Measurements from ENCODE around the gene ADRA2C.

Gene ADRA2C

DNA sequence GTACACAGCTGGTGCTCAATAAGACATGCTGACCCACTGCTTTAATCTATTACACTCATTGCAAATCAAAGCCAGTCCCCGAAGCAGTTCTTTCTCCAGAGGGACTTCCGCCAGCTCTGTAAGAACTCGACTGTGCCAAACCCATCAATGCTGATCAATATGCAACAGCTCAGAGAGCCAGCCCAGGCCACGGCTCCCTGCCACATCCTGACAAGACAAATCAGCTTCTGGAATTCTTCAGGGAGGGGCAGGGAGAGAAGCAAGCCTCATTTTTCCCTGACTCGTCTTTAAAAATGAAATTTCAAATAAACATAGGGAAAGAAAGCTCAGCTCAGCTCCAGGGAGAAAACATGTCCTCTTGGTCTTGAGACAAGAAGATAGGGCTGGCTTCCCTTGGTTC is 5.3 kb upstream of the ADRA2C start:
- no peak for DNase-seq (ENCODE audit: low spot score)

DNA sequence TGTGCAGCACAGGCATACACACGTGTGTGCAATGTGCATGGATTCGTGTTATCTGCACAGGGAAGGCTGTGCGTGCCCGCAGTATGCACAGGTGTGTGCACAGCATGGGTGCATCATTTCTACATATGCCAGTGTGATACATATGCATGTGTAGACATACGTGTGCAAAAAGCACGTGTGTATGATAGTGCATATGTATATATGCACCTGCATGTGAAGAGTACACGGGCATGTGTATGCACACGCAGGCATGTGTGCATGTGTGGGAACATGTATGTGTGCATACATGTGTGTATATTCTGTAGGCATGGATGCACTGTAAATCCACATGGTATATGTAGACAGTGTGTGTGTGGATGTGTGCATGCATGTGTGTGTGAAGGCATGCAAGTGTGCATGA is 3.9 kb upstream of the ADRA2C start:
- DNase-seq (ENCODE audit: low spot score) = no peak

GRCh38 chr4:3762753-3763549 is 3.2 kb upstream of the ADRA2C start:
- no peak for DNase-seq (ENCODE audit: low spot score)

GRCh38 chr4:3765271-3766035 is 732 bp upstream of the ADRA2C start:
- DNase-seq (ENCODE audit: low spot score) = peak; percentile 64

GRCh38 chr4:3766785-3767569 is 792 bp downstream of the ADRA2C start:
- no peak for DNase-seq (ENCODE audit: low spot score)

- no peak for DNase-seq (ENCODE audit: low spot score)
Observed at GRCh38 chr4:3767570-3768288, 1.5 kb downstream of the ADRA2C start.

DNA sequence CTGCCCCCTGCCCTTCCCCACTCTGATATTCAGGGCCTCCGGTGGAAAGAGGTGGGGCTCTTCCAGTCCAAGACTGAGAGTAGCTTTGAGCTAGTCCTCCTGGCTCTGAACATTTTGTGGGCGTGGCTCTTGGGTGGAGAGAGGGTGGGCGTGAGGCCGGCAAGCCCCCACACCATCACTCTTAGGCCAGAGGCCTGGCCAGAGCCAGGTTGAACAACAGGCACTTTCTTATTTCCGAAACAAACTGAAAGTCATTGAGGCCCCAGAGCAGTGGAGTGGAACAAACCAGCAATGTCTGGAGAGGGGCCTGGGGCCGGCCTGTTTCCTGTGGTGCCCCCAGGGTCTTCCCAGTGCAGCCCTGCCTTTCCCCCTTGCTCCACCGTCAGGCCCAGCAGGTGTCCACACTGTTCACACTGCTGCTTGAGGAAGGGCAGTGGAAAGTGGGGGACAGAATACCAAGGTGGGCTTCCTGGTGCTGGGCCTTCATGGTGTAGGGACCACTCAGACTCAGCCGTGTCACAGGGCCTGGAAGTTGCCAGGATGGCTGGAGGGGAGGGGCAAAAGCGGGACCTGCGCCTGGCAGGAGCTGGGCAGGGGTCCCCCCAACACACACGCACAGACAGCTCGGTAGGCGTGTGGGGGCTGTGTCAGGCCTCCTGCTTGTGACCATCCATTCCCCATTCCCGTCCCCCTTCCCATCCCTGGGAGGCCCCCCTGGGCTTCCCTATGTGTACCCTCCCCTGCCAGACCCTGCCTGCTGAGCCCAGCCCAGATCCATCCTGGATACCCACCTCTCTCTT is 2.9 kb downstream of the ADRA2C start:
- no peak for DNase-seq (ENCODE audit: low spot score)

DNA sequence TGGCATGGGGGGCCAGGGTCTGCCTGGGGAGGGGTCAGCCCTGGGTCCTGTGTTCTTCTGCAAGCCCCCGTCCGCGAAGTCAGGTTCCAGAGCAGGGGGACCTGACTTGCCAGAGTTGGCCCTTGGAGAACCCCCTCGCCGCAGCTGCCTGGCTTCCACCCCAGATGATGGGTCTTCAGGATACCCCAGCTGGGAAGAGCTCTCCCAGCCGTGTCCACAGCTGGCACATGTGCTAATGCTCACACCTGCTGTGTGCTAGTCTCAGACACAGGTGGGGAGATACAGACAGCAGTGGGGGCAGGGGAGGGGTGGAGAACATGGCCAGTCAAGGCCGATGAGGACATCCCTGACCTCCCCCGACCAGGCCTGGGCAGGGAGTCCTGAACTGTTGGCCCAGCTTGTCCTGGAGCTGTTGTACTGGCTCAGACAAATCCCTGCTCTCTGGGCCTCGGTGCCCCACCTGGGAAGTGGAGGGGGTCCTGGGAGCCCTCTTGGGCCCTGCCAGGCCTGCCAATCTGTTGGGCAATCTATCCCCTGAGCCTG is 3.5 kb downstream of the ADRA2C start:
- no peak for DNase-seq (ENCODE audit: low spot score)

DNA sequence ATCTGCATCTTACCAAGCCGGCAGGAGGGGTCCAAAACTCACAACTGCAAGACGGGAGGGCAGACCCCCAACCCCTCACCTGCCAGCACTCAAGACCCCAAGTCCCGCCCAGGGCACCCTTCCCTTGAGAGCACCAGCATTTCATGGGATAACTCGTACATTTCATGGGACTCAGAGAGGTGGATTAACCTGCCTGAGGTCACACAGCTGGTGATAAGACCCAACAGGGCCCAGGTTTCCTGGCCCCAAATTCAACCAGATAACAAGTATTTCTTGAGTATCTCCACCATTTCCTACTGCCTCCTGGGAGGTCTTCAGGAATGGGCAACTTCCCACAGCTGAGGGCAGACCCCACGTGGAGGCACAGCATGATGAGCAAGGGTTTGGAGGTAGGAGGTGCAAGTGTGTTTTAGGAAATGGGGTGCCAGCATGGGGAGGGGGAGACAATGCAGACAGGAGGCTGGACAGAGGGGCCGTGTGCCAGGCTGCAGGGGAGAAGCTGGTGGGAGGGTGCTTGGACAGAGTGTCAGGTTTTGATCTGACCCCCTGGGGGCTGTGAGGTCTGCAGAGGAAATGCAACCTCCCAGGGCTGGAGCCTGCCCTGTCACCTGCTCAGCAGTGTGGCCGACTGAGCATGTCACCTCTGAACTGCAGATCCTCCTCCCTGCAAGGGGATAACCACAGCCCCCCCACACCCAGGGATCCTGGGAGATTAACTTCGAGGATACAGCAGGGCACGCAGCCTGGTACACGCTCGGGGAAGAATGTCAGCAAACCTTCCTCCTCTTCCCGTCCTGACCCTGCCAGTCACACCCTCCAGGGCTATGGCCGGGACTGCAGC is 4.4 kb downstream of the ADRA2C start:
- no peak for DNase-seq (ENCODE audit: low spot score)

DNA sequence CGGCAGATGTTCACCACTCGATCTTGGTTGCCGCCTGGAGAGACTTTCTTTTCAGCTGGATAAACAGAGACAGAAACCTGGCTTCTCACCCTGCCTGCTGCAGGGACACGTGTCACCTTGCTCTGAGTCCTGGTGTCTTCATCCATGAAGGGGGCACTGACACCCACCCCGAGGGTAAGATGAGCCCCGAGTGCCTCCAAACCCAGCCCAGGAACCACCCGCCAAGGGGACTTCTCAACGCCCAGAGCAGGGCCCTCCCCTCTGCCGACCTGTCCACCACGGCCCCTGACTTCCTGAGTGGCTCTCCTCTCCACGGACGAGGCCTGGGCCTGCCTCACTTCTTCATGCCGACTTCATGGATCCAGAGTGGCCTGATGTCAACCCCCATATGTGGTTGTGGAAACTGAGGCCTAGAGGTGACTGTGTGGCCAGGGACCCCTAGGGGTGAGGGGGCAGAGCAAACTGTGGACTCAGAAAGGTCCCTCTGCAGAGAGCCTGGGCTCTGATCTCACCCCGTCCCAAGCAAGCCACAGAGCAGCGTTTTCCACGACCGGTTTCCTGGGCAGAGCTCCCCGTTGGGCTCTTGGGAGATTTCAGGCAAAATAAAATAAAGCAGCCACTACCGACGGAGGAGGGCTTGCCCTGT is 5.1 kb downstream of the ADRA2C start:
- no peak for DNase-seq (ENCODE audit: low spot score)

DNA sequence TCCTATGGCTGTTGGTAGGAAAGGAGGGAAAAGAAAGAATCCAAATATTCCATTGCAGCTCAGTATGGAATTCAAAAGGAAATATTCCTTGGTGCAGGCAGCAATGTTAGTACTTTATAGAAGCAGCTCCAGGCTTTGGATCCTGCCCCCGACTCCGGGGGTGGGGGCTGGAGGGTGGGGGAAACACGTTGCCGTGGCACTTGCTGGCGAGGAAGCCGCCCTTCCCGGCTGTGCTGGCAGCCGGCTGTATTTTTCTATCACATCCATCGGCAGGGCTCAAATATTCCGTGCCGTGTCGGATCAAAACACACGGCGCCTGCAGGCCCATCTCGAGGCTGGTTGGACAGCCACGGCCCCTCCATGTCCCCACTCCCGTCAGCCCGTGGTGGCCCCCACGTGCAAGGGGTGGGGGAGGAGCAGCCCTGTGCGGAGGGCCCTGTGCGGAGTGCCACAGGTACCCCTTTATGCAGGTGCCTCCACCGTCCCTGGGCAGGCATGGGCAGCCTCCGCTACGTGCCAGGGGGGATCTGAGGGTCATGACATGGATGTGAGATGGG is 5.8 kb downstream of the ADRA2C start:
- DNase-seq (ENCODE audit: low spot score) = peak; percentile 75

GRCh38 chr4:3772632-3773031 is 6.4 kb downstream of the ADRA2C start:
- DNase-seq (ENCODE audit: low spot score) = no peak

GRCh38 chr4:3773552-3774001 is 7.4 kb downstream of the ADRA2C start:
- no peak for DNase-seq (ENCODE audit: low spot score)

DNA sequence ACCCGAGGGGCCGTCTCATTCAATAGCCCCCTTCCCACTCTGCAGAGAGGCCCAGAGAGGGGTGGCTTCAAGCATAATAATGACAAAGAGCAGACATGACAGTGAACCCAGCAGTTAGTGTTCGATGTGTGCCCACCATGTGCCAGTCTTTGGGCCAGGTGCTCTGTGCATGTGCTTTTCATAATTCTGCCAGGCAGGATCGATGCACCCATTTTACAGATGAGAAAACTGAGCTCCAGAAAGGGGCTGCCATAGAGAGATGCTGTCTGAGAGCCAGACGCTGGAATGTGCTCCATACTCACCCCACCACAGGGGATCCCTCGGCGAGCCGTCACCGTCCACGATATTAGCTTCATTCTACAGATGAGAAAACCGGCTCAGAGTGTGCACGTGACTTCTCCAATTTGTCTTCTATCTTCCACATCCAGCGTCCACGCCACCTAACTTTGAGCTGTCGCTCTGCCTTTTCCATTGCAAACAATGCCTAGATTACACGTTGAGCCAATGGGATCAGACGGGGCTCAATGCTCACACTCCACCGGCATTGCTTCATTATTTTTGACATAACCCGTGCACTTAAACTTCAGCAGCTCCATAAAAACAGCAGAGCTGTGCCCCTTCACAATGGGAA is 8.2 kb downstream of the ADRA2C start:
- DNase-seq (ENCODE audit: low spot score) = no peak

DNA sequence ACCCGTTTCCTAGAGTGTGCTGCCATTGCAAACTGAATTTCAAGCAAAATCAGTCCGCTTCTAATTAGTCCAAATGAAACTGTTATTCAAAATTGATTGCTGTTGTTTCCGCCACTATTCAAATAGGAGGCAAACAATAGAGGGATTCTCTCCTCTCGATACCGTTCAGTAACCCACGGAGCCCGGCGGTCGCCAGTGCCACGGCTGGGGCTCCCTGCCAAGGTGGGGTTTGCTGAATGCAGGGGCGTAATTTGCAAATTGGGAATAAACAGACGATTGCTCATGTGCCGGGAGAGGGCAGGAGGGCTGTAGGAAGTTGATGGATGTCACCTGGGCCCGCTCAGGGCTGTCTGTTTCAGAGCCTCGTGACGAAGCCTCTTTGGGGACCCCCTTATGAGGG is 8.8 kb downstream of the ADRA2C start:
- no peak for DNase-seq (ENCODE audit: low spot score)

DNA sequence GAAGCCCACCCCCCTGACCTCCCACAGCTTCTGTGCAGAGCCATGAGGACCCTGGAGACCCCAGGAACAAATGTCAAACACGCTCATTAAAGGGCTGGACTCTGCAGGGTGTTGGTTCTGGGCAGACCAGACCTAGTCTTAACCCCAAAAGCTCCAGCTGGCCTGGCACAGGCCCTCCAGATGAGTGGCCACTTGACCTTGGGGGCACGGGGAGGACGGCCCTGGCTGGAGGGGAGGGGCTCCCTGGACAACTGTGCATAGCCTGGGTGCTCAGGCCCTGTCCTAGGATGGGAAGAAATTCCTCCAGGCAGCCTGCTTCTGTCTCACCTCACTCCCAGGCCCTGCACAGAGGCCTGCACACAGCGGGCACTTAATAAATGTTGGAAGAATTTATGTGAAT is 9.4 kb downstream of the ADRA2C start:
- DNase-seq (ENCODE audit: low spot score) = no peak

GRCh38 chr4:3776166-3777032 is 10.2 kb downstream of the ADRA2C start:
- DNase-seq (ENCODE audit: low spot score) = no peak

DNA sequence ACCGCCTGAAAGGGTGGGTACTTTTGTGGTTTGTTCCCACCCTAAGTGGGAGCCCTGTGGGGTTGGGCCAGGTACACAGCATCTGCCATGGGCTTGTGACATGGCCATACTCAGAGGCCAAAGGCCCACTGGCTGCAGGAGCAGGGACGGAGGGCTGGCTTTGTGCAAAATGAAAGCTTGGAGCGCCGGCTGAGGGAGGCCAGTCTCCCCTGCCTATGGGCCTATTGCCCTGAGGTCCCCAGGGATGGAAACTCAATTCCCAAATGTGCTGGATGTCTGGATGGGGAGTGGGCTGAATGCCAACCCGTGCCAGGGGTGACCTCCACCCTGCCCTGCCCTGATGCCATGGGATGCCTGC is 10.8 kb downstream of the ADRA2C start:
- DNase-seq (ENCODE audit: low spot score) = no peak

All from putamen (tissue), 1 donor.